Neural progenitor cell (in vitro differentiated cells): Measurements from ENCODE around the gene SLC4A1.
A peak's percentile ranks its signal among the peaks of the same experiment; 100 is the strongest.

Experiments
- EZH2 ChIP-seq: fragments of 200-600 bp; sonication (generic); IDR thresholded peaks from 2 replicates; pipeline ENCODE4 v1.6.1; 2017; ENCODE audit warnings: antibody characterized with exemption, mild to moderate bottlenecking, moderate library complexity
- TF ChIP-seq, protein P1 (sequence below): fragments of 200-600 bp; sonication (generic); IDR thresholded peaks from 2 replicates; pipeline ENCODE4 v1.5.1; 2017; ENCODE audit warnings: antibody characterized with exemption, mild to moderate bottlenecking

DNA sequence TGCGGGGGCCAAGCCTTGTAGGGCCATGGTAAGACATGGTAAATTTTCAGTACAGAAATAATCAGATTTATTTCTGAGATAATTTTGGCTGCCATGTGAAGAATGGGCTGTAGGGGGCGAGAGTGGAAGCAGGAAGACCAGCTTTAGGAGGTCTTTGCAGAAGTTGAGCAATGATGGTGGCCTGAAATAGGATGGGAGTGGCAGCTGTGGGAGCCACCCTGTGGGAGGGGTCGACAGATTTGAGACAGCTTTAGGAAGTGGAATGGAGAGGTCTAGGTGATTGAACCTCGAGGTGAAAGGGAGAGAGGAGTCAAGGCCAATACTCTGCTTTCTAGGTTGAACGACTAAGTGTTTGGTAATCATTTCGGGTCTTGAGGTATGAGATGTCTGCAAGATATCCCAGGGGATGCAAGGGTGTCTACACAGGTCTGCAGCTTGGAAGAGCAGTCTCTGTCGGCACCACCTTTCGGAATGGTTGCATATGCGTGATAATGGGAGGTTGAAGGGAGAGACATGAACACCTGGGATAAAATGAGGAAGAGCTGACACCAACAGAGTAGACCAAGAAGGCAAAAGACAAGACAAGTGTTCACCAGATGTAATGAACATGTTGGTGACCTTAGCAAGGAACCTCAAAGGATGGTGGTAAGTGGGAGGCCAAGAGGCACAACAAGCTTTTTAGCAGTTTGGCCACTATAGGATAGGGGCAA, 64.0 kb downstream of the SLC4A1 start:
- TF ChIP-seq, protein P1, sequence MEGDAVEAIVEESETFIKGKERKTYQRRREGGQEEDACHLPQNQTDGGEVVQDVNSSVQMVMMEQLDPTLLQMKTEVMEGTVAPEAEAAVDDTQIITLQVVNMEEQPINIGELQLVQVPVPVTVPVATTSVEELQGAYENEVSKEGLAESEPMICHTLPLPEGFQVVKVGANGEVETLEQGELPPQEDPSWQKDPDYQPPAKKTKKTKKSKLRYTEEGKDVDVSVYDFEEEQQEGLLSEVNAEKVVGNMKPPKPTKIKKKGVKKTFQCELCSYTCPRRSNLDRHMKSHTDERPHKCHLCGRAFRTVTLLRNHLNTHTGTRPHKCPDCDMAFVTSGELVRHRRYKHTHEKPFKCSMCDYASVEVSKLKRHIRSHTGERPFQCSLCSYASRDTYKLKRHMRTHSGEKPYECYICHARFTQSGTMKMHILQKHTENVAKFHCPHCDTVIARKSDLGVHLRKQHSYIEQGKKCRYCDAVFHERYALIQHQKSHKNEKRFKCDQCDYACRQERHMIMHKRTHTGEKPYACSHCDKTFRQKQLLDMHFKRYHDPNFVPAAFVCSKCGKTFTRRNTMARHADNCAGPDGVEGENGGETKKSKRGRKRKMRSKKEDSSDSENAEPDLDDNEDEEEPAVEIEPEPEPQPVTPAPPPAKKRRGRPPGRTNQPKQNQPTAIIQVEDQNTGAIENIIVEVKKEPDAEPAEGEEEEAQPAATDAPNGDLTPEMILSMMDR: peak; percentile 73
- no peak for TF ChIP-seq EZH2
